Liver (tissue), 9 donors: ENCODE data around the gene TMEM183A. TPM values are rescaled to one million over a fixed set of nuclear protein-coding genes. Genes with fewer than 3 reads are reported as not detected.
A peak's percentile ranks its signal among the peaks of the same experiment; 100 is the strongest.

Experiments
- DNase-seq: peaks from one replicate; pipeline ENCODE4 v3.0.0-alpha.2; 2017; ENCODE audit warnings: low spot score
- H3K27ac ChIP-seq, 2 donors: one replicate each; pipeline ENCODE4 v1.7.0; 2013; ENCODE audit warnings: inconsistent platforms in 2 of 2, low read length in 2 of 2, control low read depth in 1 of 2, low read depth in 1 of 2, mild to moderate bottlenecking in 1 of 2
- H3K27me3 ChIP-seq, 4 donors: one replicate each; pipeline versions ENCODE4 v1.6.1 to v1.7.0; 2013; ENCODE audit warnings: low read length in 3 of 4, inconsistent platforms in 1 of 4, mild to moderate bottlenecking in 1 of 4, moderate library complexity in 1 of 4; ENCODE audit not compliant: control insufficient read depth in 4 of 4, insufficient read depth in 4 of 4
- H3K36me3 ChIP-seq, 4 donors: one replicate each; pipeline versions ENCODE4 v1.6.1 to v1.7.0; 2013; ENCODE audit warnings: low read length in 3 of 4, mild to moderate bottlenecking in 3 of 4, low read depth in 1 of 4, moderate library complexity in 1 of 4; ENCODE audit not compliant: control insufficient read depth in 4 of 4, insufficient read depth in 3 of 4
- H3K4me1 ChIP-seq, 4 donors: one replicate each; pipeline versions ENCODE4 v1.6.1 to v1.7.0; 2013; ENCODE audit warnings: low read length in 3 of 4, mild to moderate bottlenecking in 3 of 4, moderate library complexity in 1 of 4; ENCODE audit not compliant: control insufficient read depth in 4 of 4, insufficient read depth in 4 of 4
- H3K4me3 ChIP-seq, 3 donors: one replicate each; pipeline versions ENCODE4 v1.6.1 to v1.7.0; 2013; ENCODE audit warnings: low read length in 3 of 3, control low read depth in 1 of 3, low read depth in 1 of 3, mild to moderate bottlenecking in 1 of 3
- H3K9ac ChIP-seq, 2 donors: one replicate each; pipeline ENCODE4 v1.7.0; 2013; ENCODE audit warnings: low read length in 2 of 2, mild to moderate bottlenecking in 2 of 2, moderate library complexity in 2 of 2, control low read depth in 1 of 2, low read depth in 1 of 2
- H3K9me3 ChIP-seq, 4 donors: one replicate each; pipeline versions ENCODE4 v1.6.1 to v1.7.0; 2013; ENCODE audit warnings: low read length in 3 of 4; ENCODE audit not compliant: control insufficient read depth in 4 of 4
- ATF3 ChIP-seq: IDR thresholded peaks from 2 replicates; pipeline ENCODE4 v1.6.1; 2016; ENCODE audit warnings: antibody characterized with exemption
- CTCF ChIP-seq: fragments of 150-350 bp; IDR thresholded peaks from 2 replicates; pipeline ENCODE4 v1.5.1; 2017; ENCODE audit warnings: improper control_type of control experiment, low read depth, low read length; ENCODE audit not compliant: missing input control
- EGR1 ChIP-seq, 2 donors: IDR thresholded peaks; 2 replicates each; pipeline ENCODE4 v1.6.1; 2016 to 2018; ENCODE audit warnings: antibody characterized with exemption in 2 of 2, low read depth in 2 of 2
- FOXA2 ChIP-seq: IDR thresholded peaks from 2 replicates; pipeline ENCODE4 v1.6.1; 2016; ENCODE audit warnings: antibody characterized with exemption
- HNF4G ChIP-seq: IDR thresholded peaks from 2 replicates; pipeline ENCODE4 v1.6.1; 2016; ENCODE audit warnings: antibody characterized with exemption
- RAD21 ChIP-seq, 2 donors: IDR thresholded peaks; 2 replicates each; pipeline ENCODE4 v1.6.1; 2016; ENCODE audit warnings: antibody characterized with exemption in 2 of 2, mild to moderate bottlenecking in 2 of 2
- RXRA ChIP-seq, 2 donors: IDR thresholded peaks; 2 replicates each; pipeline ENCODE4 v1.6.1; 2017 to 2018; ENCODE audit warnings: antibody characterized with exemption in 2 of 2, mild to moderate bottlenecking in 1 of 2
- SP1 ChIP-seq: IDR thresholded peaks from 2 replicates; pipeline ENCODE4 v1.6.1; 2018; ENCODE audit warnings: antibody characterized with exemption, mild to moderate bottlenecking
- TAF1 ChIP-seq: conservative IDR thresholded peaks from 2 replicates; pipeline ENCODE4 v1.6.1; 2016; ENCODE audit warnings: antibody characterized with exemption, mild to moderate bottlenecking
- YY1 ChIP-seq: IDR thresholded peaks from 2 replicates; pipeline ENCODE4 v1.6.1; 2016; ENCODE audit warnings: antibody characterized with exemption, mild to moderate bottlenecking
- ZBTB33 ChIP-seq: IDR thresholded peaks from 2 replicates; pipeline ENCODE4 v1.6.1; 2016; ENCODE audit warnings: antibody characterized with exemption
- WGBS: extraction: QIAGEN DNeasy Blood & Tissue Kit; methylation state at CpG from one replicate; pipeline ENCODE4 v1.1.7; 2013; 5-methylcytosine and 5-hydroxymethylcytosine counted together
- polyA plus RNA-seq, 2 donors: library from polyadenylated mRNA; stranded (reverse) in 1 of 2; unstranded in 1 of 2; fragments of 200-250 nt in 1 of 2; fragments of >200 nt in 1 of 2; fragmentation: Nextera tagmentation in 1 of 2; extraction: Ambion mirVana in 1 of 2; gene quantifications; one replicate each; pipeline versions ENCODE4 v1.2.1 to v1.2.3, GENCODE V29; 2013 to 2015
- total RNA-seq, 2 donors: library from RNA; depleted of rRNA; stranded (reverse); fragments of >200 nt; gene quantifications; one replicate each; pipeline ENCODE4 v1.2.3, GENCODE V29; 2014
- donor health status: healthy.
- donor health status: healthy.
- donor health status: healthy.
- donor health status: healthy.
- donor health status: healthy.

The TMEM183A gene
- total and polyA plus RNA-seq, 4 donors, result 21.0 to 48.9 (median 35.5) TPM

DNA sequence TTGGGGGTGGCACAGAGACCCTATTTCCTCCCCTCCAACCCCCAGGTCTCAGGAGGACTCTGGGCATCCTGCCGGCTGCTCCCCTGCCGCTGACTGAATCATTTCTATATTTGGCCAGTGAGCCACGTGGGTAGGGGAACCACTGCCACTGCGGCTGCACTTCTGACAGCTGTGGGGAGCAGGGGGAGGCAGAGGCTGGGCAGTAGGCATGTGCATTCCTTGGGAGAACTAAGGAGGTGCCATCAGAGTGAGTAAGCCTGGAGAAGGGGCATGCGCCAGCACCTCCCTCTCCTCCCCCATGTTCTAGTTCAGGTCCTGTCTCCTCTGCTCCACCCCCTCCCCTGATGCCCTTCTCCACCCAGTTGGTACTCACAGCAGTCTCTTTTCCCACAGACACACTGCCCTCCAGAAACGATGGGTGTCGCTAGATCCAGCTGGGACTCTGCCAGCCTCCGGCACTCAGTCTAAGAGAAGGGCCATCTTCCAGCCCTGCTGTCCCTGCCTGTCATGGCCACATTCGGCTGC, 31.1 kb downstream of the TMEM183A start:
- Histone ChIP-seq H3K4me3 (no peak overlapping the region), H3K27ac (no peak overlapping the region), H3K4me1 (no peaks in the 10 kb centered on the region), H3K9me3 (no peaks in the 10 kb centered on the region), H3K36me3 (no peaks in the 10 kb centered on the region), H3K9ac (no peak overlapping the region), H3K27me3 (no peaks in the 10 kb centered on the region)
- 48% methylated on average over 9 of the region's 9 CpGs for WGBS
- TF ChIP-seq HNF4G, result no peak
- no peak for TF ChIP-seq FOXA2
- no peak for TF ChIP-seq RXRA (IDR thresholded peaks at IDR 0.05)
- no peak for TF ChIP-seq ATF3
- TF ChIP-seq SP1, result no peak
- no peak for TF ChIP-seq EGR1 (IDR thresholded peaks at IDR 0.05; ENCODE audit: low read depth in 2 of 2)
- no peak for TF ChIP-seq ZBTB33
- DNase-seq, result no peak

GRCh38 chr1:203038891-203039608, 31.9 kb downstream of the TMEM183A start:
- H3K4me3 ChIP-seq, result no peak overlapping the region
- TF ChIP-seq RAD21 (IDR thresholded peaks at IDR 0.05), result peak; percentile 94 to 96
- TF ChIP-seq YY1, result no peak
- TF ChIP-seq SP1, result no peak
- no peak for TF ChIP-seq TAF1
- TF ChIP-seq ATF3, result no peak
- peak; percentile 94 for TF ChIP-seq CTCF
- H3K36me3 ChIP-seq, result no peaks in the 10 kb centered on the region
- H3K27me3 ChIP-seq, result no peaks in the 10 kb centered on the region
- 54% methylated on average over 22 of the region's 22 CpGs for WGBS
- H3K9ac ChIP-seq, result no peak overlapping the region
- no peaks in the 10 kb centered on the region for H3K9me3 ChIP-seq
- DNase-seq, result peak; percentile 77
- H3K4me1 ChIP-seq, result no peaks in the 10 kb centered on the region
- H3K27ac ChIP-seq, result no peak overlapping the region
